ENCODE measurements around the gene PDLIM5. TPM values are rescaled to one million over a fixed set of nuclear protein-coding genes. Genes with fewer than 3 reads are reported as not detected.

Gene PDLIM5
- total RNA-seq, 1 experiment from 2014 or later: 106 TPM

GRCh38 chr4:94536649-94537469, 85.1 kb downstream of the PDLIM5 start:
- POLR2A ChIA-PET: no interaction called here

GRCh38 chr4:94537921-94538628, 86.3 kb downstream of the PDLIM5 start:
- POLR2A ChIA-PET: no interaction called here
- Mint-ChIP-seq H3K4me1 (ENCODE audit: low read depth, unreplicated experiment) (peaks cover 65% of the 10 kb centered on the region), H3K27ac (ENCODE audit: unreplicated experiment) (no peak overlapping the region)

More at GRCh38 chr4:94536649-94537469, 85.1 kb downstream of the PDLIM5 start:
- no peak for DNase-seq
- no peaks in the 10 kb centered on the region for H3K27me3 Mint-ChIP-seq (ENCODE audit: insufficient read depth, unreplicated experiment)
- Histone ChIP-seq H3K9me3 (no peaks in the 10 kb centered on the region), H3K36me3 (ENCODE audit: control insufficient read depth, insufficient read depth, low read length) (no peaks in the 10 kb centered on the region), H3K4me3 (ENCODE audit: low read depth, low read length) (no peak overlapping the region), H3K4me1 (peaks cover 88% of the 10 kb centered on the region), H3K27me3 (replicated peaks; ENCODE audit: control insufficient read depth, insufficient read depth, low read length) (no peaks in the 10 kb centered on the region)
- no peak overlapping the region for H3K27ac Mint-ChIP-seq (ENCODE audit: unreplicated experiment)
- TF ChIP-seq CTCF (IDR thresholded peaks at IDR 0.05; ENCODE audit: insufficient read depth in 1 of 2, low read depth in 1 of 2, low read length in 1 of 2, severe bottlenecking in 1 of 2, unreplicated experiment in 1 of 2): no peak
- no TSS peak for BruUV-seq (replicated peaks)
- CTCF ChIA-PET: no interaction called here
- H3K4me3 Mint-ChIP-seq (ENCODE audit: unreplicated experiment): no peak overlapping the region
- intact Hi-C loops (cut with micrococcal nuclease; ENCODE audit: unreplicated experiment): no loop called here
- no peaks in the 10 kb centered on the region for H3K9me3 Mint-ChIP-seq (ENCODE audit: unreplicated experiment)
- H3K4me1 Mint-ChIP-seq (ENCODE audit: low read depth, unreplicated experiment): peaks cover 70% of the 10 kb centered on the region
- peaks cover 9% of the 10 kb centered on the region for H3K36me3 Mint-ChIP-seq (ENCODE audit: insufficient read depth, unreplicated experiment)

More at GRCh38 chr4:94537921-94538628, 86.3 kb downstream of the PDLIM5 start:
- TF ChIP-seq CTCF (IDR thresholded peaks at IDR 0.05; ENCODE audit: insufficient read depth in 1 of 2, low read depth in 1 of 2, low read length in 1 of 2, severe bottlenecking in 1 of 2, unreplicated experiment in 1 of 2): no peak
- Mint-ChIP-seq H3K36me3 (ENCODE audit: insufficient read depth, unreplicated experiment) (peaks cover 9% of the 10 kb centered on the region), H3K27me3 (ENCODE audit: insufficient read depth, unreplicated experiment) (no peaks in the 10 kb centered on the region), H3K4me3 (ENCODE audit: unreplicated experiment) (no peak overlapping the region), H3K9me3 (ENCODE audit: unreplicated experiment) (no peaks in the 10 kb centered on the region)
- BruUV-seq (replicated peaks): no TSS peak
- no peak for DNase-seq
- Histone ChIP-seq H3K9me3 (no peaks in the 10 kb centered on the region), H3K4me1 (peaks cover 81% of the 10 kb centered on the region), H3K4me3 (ENCODE audit: low read depth, low read length) (no peak overlapping the region), H3K27me3 (replicated peaks; ENCODE audit: control insufficient read depth, insufficient read depth, low read length) (no peaks in the 10 kb centered on the region), H3K36me3 (ENCODE audit: control insufficient read depth, insufficient read depth, low read length) (no peaks in the 10 kb centered on the region)
- CTCF ChIA-PET: no interaction called here
- intact Hi-C loops (cut with micrococcal nuclease; ENCODE audit: unreplicated experiment): no loop called here

All from Caco-2 (cell line).